Neutrophil (primary cell): ENCODE results near the gene LRRC49.

Source experiments
- H3K27ac ChIP-seq: fragments of 200-600 bp; sonication (generic); 2 replicates; pipeline ENCODE4 v1.5.1; 2016; ENCODE audit warnings: mild to moderate bottlenecking, moderate library complexity
- H3K27me3 ChIP-seq: fragments of 200-600 bp; sonication (generic); 2 replicates; pipeline ENCODE4 v1.6.0; 2016; ENCODE audit warnings: mild to moderate bottlenecking
- H3K36me3 ChIP-seq: fragments of 200-600 bp; sonication (generic); 2 replicates; pipeline ENCODE4 v1.5.1; 2017
- H3K4me1 ChIP-seq, 2 experiments: fragments of 200-600 bp in 1 of 2; sonication (generic) in 1 of 2; 1 replicate in 1 of 2; 2 replicates in 1 of 2; pipeline versions ENCODE4 v1.5.1 to v1.6.1; 2013 to 2016; ENCODE audit warnings: low read depth in 1 of 2, low read length in 1 of 2, mild to moderate bottlenecking in 1 of 2, moderate library complexity in 1 of 2; ENCODE audit not compliant: control insufficient read depth in 1 of 2, insufficient read depth in 1 of 2
- H3K4me3 ChIP-seq, 2 experiments: fragments of 200-600 bp in 1 of 2; sonication (generic) in 1 of 2; 1 replicate in 1 of 2; 2 replicates in 1 of 2; pipeline ENCODE4 v1.5.1; 2013 to 2016; ENCODE audit warnings: low read depth in 1 of 2, low read length in 1 of 2, mild to moderate bottlenecking in 1 of 2, moderate library complexity in 1 of 2
- H3K9me3 ChIP-seq: fragments of 200-600 bp; sonication (generic); 2 replicates; pipeline ENCODE4 v1.5.1; 2016
- CTCF ChIP-seq: fragments of 200-600 bp; sonication (generic); IDR thresholded peaks from 2 replicates; pipeline ENCODE4 v1.5.1; 2016; ENCODE audit warnings: antibody characterized with exemption

LRRC49 gene

GRCh38 chr15:71083349-71083748 is 190.7 kb downstream of the LRRC49 start:
- H3K9me3 ChIP-seq, result no peaks in the 10 kb centered on the region
- no peak overlapping the region for H3K27ac ChIP-seq
- H3K36me3 ChIP-seq, result no peaks in the 10 kb centered on the region
- no peaks in the 10 kb centered on the region for H3K4me1 ChIP-seq
- H3K27me3 ChIP-seq, result peaks cover 20% of the 10 kb centered on the region
- H3K4me3 ChIP-seq, result no peak overlapping the region
- no peak for TF ChIP-seq CTCF

GRCh38 chr15:71084264-71084663 is 191.6 kb downstream of the LRRC49 start:
- Histone ChIP-seq H3K4me3 (no peak overlapping the region), H3K36me3 (no peaks in the 10 kb centered on the region), H3K4me1 (no peaks in the 10 kb centered on the region), H3K27me3 (peaks cover 20% of the 10 kb centered on the region), H3K9me3 (no peaks in the 10 kb centered on the region), H3K27ac (no peak overlapping the region)
- no peak for TF ChIP-seq CTCF

- Histone ChIP-seq H3K27ac (no peak overlapping the region), H3K36me3 (no peaks in the 10 kb centered on the region), H3K4me1 (no peaks in the 10 kb centered on the region), H3K4me3 (no peak overlapping the region), H3K27me3 (peaks cover 20% of the 10 kb centered on the region), H3K9me3 (no peaks in the 10 kb centered on the region)
- no peak for TF ChIP-seq CTCF
These were observed 193.2 kb downstream of the LRRC49 start for GRCh38 chr15:71085809-71086208.

- no peaks in the 10 kb centered on the region for H3K4me1 ChIP-seq
- no peaks in the 10 kb centered on the region for H3K36me3 ChIP-seq
- H3K27ac ChIP-seq, result no peak overlapping the region
- no peak overlapping the region for H3K4me3 ChIP-seq
- no peak for TF ChIP-seq CTCF
- peaks cover 20% of the 10 kb centered on the region for H3K27me3 ChIP-seq
- no peaks in the 10 kb centered on the region for H3K9me3 ChIP-seq
These were observed 195.5 kb downstream of the LRRC49 start for GRCh38 chr15:71088155-71088554.

GRCh38 chr15:71088683-71089082 is 196.1 kb downstream of the LRRC49 start:
- no peaks in the 10 kb centered on the region for H3K36me3 ChIP-seq
- no peak for TF ChIP-seq CTCF
- H3K27me3 ChIP-seq, result peaks cover 20% of the 10 kb centered on the region
- H3K4me1 ChIP-seq, result no peaks in the 10 kb centered on the region
- H3K4me3 ChIP-seq, result no peak overlapping the region
- H3K9me3 ChIP-seq, result no peaks in the 10 kb centered on the region
- no peak overlapping the region for H3K27ac ChIP-seq

- no peak overlapping the region for H3K27ac ChIP-seq
- peaks cover 17% of the 10 kb centered on the region for H3K27me3 ChIP-seq
- H3K36me3 ChIP-seq, result no peaks in the 10 kb centered on the region
- no peaks in the 10 kb centered on the region for H3K9me3 ChIP-seq
- TF ChIP-seq CTCF, result no peak
- H3K4me3 ChIP-seq, result no peak overlapping the region
- no peaks in the 10 kb centered on the region for H3K4me1 ChIP-seq
These were observed 197.2 kb downstream of the LRRC49 start for GRCh38 chr15:71089801-71090200.
